Activated T-helper 1 cell treated with Interleukin-2 at 50 U/mL for 16 hours (primary cell): ENCODE measurements around the gene SLC47A2.
"Not testable (repeated sequence)": the region's sequence is repeated elsewhere in the genome, so short reads cannot be mapped to it uniquely, and the experiment has no call there.

Experiments used
- DNase-seq: peaks from one replicate; pipeline ENCODE4 v3.0.0-alpha.2; 2020; ENCODE audit warnings: low read depth

Gene SLC47A2

DNA sequence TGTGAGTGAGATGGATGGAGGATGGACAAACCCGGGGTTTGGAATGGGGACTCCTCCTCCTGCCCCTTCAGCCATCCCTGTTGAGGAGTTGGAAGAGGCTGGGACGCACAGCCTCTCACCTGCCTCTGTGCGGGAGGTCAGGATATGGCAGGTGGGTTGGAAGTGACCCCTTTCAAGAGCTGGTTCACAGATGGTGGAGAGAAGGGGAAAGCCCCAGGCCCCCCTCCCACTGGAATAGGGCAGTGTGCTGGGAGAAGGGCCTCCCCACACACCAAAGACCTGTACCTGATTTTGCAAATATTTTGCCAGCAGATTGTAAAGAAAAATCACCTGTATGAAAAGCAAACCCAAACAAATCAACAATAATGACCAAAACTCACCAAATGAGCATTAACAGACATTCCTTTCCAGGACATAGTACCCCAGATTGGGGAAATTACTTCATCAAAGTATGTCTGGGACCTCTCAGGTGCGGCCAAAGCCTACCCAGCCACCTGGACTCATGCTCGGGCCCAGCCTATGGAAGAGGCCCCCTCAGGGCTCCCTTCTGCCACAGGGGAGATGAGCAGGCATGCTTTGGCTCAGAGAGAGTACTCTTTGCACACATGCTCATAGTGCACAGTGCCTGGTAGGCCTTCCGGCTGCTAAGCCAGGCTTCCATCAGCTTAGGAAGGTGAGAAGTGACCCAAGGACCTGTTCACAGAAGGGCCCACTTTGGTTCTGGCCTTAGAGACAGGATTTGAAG lies 7.8 kb downstream of the SLC47A2 start:
- DNase-seq, result no peak

DNA sequence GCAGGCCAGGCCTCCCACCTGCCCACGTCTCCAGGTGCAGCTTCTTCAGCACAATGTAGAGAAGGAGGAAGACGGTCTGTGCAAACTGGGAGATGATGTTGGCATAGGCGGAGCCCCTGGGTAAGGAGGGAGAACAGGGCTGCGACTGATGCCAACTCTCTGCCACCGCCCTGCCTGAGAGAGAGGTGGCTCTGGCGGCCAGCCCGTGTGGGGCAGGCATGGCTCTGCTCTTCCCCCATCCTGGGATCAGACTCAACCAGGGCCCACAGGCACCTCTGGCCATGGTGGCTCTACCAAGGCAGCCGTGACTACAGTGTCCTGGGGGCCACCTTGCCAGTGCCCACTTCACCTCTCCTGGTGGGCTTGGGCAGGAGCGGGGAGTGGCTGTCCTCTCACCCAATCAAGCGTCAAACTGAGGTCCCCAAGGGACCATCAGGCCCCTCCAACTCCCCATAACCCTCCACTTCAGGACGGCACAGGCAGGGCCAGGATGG lies 8.6 kb downstream of the SLC47A2 start:
- no peak for DNase-seq

DNA sequence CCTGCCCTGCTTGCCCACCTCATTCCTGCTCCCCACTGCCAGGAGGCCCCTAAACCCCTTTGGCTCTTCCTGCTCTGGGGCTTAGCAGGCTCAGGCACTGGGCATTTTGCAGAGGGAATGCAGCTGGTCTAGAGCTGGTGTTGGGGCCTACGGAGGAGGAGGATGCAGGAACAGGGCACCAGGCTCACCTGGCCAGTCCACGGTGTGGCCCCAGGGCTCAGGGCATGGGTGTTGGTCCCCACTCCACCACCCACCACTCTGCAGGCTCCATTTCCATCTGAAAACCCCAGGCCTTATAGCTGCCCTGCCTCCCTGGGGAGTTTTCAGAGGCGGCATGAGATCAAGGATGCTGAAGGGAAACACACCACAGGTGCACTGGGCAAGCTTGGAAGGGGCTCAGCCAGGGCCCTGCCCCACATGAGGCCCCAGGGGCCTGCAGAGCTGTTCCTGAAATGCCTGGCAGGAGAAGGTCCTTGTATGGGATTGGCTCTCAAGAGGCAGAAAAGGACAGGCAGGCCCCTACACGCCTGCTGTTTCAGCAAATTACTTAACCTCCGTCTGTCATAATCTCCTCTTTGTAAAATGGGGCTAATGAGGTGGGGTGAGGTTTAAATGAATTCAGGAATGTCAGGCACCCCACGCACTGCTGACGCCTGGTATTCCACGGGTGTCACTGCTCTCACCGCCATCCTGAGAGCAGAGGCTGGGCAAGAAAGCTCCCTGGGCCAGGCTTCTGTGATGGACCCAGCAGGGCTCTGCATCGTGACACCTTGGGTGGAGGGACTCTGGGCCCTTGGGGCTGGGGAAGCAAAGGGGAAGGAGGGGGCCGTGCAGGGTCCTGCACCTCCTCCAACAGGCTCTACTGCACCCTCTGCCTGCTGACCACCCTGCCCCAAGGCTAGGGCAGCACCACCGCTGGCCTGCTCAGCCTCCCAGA lies 9.3 kb downstream of the SLC47A2 start:
- no peak for DNase-seq

DNA sequence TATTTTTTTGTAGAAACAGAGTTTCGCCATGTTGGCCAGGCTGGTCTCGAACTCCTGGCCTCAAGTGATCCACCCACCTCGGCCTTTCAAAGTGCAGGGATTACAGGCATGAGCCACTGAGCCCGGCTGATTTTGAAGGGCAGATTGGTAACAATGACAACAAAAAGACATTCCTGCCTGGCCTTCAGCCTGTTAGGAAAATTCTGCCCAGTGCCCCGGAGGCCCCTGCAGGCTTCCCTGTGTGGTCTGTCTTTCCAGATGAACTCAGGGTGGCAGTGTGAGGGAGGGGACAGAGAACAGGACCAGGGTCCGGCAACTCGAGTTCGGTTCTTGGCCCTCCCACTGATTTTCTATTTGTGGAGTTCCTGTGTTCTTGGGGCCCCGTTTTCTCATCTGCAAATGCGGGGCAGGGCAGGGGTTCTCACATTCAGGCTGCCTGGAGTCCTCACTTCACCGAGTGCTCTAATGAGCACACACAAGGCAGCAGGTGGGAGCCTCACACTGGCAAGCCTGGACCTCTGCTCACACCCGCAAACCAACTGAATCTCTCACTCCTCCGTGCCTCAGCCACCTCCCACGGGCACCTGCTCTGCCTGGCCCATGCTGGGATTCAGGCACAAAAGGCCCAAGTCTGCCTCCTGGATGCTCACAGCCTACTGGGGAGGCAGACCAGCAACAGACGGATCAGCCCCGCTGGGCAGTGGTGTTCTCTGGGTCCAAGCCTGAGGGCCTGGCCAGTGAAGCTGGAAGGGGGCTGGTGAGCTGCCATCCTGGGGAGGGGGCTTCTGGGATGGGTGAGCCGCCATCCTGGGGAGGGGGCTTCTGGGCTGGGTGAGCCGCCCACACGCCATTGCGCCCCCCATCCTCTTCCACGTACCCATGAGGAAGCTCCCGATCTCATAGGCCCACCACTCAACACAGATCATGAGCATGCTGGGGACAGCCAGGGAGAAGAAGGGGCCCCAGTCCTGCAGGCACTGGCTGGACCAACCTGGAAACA lies 10.3 kb downstream of the SLC47A2 start:
- DNase-seq, result no peak

DNA sequence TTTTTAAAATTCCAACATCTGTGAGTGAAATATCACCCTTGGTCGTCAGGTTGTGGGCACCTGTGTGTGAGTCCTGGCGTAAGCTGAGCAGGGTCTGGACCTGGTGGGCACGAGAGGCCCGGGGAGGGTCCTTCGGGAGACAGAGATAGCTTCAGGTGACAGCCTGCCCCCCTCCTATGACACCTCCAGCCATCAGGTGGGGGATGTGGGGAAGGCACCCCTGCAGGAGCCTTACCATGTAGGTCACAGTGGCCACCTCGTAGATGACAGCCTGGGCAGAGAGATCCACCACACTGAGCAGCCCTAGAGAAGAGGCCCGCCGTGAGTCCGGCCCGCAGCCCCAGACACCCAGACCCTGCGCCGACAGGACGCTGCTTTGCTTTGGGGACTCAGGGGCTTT lies 11.2 kb downstream of the SLC47A2 start:
- no peak for DNase-seq

DNA sequence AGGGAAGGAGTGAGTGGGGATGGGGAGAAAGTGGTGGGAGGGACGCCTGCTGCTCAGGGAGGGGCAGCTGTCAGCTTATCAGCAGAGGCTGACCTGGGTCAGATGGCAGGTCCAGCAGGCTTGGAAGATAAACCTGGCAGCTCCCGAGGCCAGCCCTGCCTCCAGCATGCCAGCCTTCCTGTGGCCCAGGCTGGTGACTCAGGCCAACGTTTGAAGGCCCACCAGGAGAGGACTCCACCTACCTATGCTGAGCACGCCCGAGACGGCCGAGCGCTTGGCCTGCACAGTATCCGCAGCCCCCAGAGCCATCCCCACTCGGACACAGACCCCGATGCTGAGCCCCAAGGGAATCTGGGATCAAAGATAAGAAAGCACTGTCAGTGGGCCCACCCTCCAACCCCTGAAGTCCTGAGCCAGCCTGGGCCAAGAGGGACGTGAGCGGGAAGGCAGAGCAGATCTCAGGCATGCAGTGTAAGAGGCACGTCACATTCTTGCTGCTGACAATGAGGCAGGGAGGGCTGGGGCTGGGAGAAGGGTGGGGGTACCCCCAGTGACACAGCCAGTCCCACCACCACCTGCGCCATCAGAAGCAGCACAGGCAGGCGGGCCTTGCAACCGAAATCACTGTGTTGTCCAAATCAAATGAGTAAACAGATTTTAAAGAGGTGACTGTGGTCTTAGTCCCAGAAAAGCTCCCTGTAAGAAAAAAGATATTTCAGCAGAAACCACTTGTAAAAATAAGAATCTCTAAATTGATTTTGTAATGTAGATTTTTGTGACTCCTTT lies 12.4 kb downstream of the SLC47A2 start:
- DNase-seq, result no peak

DNA sequence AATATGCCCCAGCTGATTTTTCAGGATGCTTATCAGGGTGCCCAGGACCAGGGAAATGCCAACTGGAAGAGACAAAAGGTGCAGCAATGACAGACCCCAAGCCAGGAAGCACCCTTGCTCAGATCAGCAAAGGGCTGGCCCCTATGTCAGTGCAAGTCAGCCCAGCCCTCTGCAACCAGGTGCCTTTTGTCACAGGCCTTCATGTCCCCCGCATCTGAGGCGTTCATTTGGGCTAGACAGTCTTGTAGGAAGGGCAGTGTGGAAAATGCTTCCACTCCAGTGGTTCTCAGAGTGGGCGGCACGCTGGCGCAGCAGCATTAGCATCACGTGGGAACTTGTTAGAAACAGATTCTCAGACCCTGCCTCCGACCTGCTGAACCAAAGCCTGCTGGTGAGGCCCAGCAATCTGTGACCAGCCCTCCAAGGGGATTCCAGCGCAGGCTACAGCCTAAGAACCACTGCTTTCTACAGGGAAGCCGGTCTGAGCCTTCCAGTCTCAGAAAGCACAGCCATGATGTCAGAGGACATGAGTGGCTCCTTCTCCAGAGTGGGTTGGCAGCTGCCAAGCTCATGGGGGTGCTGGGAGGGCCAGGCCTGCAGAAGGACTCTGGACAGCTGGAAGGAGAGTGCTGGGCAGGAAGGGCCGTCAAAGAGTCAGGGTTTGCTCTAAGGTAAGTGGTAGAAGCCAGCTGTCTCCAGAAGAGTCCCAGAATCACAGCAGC lies 13.1 kb downstream of the SLC47A2 start:
- DNase-seq, result no peak

DNA sequence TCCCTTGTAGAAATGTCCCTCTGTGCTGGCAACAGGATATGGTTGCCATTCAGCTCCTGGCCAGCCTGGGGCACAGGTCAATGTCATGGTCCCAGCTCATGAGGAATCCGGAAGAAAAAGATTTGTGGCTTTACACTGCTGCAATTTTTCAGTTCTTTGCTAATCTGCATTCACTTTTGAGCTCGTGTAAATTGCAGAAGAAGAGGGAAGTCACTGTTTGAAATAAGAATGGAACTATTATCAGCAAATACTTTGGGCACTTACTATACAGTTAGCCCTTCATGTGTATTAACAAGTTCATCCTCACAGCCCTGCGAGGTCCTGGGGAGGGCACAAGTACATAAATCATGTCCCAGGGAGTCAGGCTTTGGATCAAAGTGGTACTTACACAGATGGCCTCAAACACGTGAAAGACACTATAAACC lies 14.2 kb downstream of the SLC47A2 start:
- DNase-seq, result no peak

DNA sequence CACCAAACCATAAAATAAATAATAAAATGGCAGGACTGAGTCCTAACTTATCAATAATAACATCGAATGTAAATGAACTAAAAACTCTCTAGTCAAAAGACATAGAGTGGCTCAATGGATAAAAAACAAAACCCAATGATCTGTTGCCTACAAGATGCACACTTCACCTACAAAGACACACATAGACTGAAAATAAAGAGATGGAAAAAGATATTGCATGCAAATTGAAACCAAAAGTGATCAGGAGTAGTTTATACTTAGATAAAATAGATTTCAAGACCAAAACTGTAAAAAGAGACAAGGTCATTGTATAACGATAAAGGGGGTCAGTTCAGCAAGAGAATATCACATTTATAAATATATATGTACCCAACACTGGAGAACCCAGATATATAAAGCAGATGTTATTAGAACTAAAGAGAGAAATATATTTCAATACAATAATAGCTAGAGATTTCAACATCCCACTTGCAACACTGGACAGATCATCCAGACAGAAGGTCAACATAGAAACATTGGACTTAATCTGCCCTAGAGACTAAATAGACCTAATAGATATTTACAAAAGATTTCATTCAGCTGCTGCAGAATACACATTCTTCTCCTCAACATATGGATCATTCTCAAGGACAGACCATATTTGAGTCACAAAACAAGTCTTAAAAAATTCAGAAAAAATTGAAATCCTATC lies 29.8 kb downstream of the SLC47A2 start:
- DNase-seq, result no peak

DNA sequence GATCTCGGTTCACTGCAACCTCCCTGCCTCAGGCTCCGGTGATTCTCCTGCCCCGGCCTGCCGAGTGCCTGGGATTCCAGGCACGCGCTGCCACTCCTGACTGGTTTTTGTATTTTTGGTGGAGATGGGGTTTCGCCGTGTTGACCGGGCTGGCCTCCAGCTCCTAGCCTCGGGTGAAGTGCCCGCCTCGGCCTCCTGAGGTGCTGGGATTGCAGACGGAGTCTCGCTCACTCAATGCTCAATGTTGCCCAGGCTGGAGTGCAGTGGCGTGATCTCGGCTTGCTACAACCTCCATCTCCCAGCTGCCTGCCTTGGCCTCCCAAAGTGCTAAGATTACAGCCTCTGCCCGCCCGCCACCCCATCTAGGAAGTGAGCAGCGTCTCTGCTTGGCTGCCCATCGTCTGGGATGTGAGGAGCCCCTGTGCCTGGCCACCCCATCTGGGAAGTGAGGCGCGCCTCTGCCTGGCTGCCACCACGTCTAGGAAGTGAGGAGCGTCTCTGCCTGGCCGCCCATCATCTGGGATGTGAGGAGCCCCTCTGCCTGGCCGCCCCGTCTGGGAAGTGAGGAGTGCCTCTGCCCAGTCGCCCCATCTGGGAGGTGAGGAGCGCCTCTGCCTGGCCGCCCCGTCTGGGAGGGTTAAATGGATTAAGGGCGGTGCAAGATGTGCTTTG lies 31.3 kb downstream of the SLC47A2 start:
- not testable (repeated sequence) for DNase-seq

DNA sequence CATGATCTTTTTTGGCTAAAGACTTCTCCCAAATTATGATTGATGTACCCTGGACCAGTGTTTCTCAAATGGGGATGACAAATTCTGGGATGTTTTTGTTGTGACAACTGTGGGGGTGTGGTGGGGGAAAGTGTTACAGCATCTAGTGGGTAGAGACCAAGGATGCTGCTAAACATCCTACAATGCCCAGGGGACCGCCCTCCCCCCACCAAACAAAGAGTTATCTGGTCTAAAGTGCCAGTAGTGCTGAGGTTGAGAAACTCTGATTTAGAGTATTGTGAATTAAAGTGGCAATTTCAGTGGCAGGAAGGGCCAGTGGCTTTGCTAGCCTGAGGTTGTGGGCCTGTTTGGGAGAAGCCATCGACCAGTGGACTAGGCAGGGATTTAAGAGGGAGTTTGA lies 33.3 kb downstream of the SLC47A2 start:
- no peak for DNase-seq

DNA sequence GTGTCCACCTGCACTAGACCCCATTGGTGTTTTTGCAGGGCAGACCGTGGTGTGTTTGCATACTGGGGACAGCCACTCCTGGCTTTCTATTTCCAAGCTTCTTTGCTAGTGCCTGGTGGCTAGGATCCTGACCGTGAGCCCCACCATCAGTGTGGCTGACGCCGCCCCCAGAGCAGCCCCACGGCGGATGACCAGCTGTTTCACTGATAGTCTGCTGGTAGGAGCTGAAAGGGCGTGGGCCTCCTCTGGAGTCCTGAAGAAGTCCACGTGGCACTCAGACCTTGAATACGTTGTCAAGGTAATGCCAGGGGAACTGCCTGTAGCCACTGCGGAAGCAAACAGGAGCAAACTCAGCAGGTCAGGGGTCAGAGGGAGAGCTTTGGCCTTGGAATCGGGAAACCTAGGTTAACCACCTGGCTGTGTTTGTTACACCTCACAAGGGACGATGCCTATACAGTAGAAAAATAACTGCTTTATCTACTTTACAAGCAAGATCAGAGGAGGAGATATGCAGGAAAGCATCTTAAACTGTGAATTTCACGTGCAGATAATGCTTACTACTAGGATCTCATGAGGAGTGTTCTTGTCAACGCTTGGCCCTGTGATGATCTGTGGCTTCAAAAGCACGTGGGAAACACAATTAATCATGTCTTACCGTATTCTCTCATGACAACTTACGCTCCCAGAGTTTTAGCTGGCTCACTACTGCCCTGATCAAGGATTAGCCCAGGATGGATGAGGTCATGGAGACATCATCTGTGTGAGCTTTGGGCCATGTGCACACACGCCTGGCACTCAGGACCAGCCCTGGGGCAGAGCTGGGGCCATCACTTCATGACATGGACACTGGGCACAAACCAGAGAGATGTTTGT lies 37.6 kb downstream of the SLC47A2 start:
- no peak for DNase-seq

DNA sequence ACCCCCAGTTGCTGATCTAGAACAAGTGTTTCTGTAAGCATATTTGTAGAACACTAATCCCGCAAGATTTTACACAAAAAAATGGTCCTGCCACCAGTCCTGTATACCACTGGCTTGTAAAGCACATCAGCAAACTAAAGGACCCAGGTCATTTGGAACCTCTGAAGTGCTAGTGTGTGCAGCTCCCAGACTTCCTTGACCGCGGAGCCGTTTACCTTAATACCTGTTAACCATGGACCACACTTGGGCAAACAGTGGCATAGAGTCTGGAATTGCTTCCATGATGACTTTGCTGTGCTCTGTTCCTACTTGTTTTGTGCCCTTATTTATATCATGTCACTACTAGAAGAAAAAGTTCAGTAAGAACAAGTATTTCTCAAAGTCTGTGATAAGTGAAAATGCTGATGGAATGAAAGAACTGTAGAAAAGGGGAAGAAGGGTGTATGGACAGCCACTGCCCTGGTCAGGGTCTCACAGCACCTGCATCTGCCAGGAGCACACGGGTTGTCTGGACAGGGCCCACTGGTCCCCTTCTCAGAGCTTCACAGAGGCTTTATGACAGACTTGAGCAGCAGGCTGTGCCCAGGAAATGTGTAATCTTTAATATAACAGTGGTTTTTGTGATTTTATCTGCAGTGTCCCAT lies 38.5 kb downstream of the SLC47A2 start:
- no peak for DNase-seq

DNA sequence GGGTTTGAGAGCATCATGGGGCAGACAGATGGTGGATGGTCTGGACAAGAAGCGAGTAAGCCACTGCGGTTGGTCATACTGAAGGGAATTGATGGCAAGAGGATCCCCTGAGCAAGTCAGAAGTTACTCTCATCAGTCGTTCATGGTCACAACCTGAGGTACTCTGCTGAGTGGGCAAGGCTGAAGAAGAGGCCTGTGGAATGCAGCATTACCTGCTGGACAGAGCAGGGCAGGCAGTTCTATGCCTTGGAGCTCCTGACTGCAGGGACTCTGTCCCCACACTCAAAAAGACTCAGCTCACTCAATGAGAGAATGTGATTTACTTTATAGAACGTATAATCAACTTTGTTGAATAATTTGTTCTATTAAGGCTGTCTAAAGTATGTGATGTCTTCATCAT lies 39.5 kb downstream of the SLC47A2 start:
- no peak for DNase-seq

DNA sequence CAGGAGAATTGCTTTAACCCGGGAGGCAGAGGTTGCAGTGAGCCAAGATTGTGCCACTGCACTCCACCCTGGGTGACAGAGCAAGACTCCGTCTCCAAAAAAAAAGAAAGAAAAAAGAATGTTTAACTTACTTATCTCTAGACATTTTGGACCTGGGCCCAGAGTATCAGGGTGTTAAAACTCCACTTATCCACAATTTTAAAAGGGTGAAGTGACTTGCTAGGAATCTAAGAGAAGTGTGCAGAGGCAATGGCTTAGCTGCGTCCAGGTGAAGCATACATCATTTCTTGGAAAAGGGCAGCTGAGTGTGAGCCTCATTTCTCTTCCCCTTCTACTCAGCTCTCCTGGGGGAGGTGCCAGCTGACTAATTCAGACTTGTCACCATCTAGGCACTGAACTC lies 42.8 kb downstream of the SLC47A2 start:
- DNase-seq, result no peak

DNA sequence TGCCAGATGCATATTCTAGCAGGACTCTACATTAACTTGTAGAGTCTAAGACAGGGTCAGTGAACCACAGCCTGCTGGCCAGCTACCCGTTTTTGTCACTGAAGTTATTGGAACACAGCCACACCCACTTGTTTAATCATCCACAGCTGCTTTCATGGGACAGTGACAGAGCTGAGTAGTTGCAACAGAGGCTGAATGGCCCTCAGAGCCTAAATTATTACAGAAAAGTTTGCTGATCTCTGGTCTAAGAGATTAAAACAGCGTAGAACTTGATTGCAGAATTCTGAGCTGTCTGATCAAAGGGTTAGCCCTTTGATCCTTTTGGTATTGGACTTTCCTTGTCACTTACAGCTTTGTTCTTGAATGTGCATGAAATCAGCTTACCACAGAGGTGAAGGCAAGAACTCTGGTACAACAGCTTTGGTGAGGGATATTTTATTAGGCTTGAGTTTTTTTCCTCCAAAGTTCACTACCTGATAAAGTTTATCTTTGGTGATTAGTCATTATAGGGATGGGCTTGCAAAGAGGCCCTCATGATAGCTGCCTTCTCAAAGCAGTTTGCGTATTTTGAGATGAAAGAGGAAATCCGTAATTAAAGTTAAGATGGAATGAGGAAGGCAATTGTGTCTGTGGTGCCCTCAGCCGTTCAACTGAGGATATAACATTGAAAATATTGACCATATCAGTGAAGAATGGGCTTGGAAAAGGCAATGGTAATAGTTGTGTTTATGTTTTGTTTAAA lies 44.2 kb downstream of the SLC47A2 start:
- DNase-seq, result no peak

DNA sequence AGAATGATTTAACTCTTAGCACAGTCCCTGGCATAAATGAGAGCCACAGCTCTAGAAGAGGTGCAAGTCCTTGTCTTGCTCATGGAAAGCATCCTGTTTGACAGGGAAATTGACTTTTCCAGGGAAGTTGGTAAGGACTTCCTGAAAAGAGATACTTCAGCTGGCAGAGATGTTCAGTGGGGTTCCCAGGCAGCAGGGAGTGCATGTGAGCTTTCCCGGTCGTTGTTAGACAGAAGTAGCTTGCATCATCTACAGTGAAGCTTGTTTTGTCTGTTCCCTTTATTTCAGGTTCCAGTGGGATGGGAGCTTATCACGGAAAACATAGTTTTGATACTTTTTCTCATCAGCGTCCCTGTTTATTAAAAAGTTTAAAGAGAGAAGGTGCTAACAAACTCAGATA lies 45.0 kb downstream of the SLC47A2 start:
- DNase-seq, result no peak
